WERI-Rb-1 (cell line): Measurements from ENCODE around the gene IRF3.

Source experiments
- DNase-seq: peaks from one replicate; pipeline ENCODE4 v3.0.0-alpha.2; 2020
- H3K27ac ChIP-seq: fragments of 250-450 bp; sonication (Bioruptor Pico); 2 replicates; pipeline ENCODE4 v1.5.1; 2020; ENCODE audit warnings: mild to moderate bottlenecking, moderate library complexity
- H3K27me3 ChIP-seq: fragments of 250-450 bp; sonication (Bioruptor Pico); 2 replicates; pipeline ENCODE4 v1.5.1; 2021; ENCODE audit warnings: mild to moderate bottlenecking, low read depth, moderate library complexity; ENCODE audit not compliant: insufficient read depth, severe bottlenecking
- H3K36me3 ChIP-seq: fragments of 250-450 bp; sonication (Bioruptor Pico); 2 replicates; pipeline ENCODE4 v1.5.1; 2020; ENCODE audit warnings: mild to moderate bottlenecking, moderate library complexity
- H3K4me3 ChIP-seq: 2 replicates; pipeline ENCODE4 v1.5.1; 2011; ENCODE audit warnings: low read depth, mild to moderate bottlenecking, control low read depth, low read length
- H3K9me3 ChIP-seq: fragments of 250-450 bp; sonication (Bioruptor Pico); 2 replicates; pipeline ENCODE4 v1.5.1; 2021; ENCODE audit warnings: mild to moderate bottlenecking, moderate library complexity; ENCODE audit not compliant: severe bottlenecking
- CTCF ChIP-seq: IDR thresholded peaks from 2 replicates; pipeline ENCODE4 v1.5.1; 2011; ENCODE audit warnings: low read depth, mild to moderate bottlenecking, control low read depth, inconsistent platforms, low read length

IRF3 gene

GRCh38 chr19:49641688-49642491 is 23.8 kb downstream of the IRF3 start, which contains the start of gene SCAF1:
SCAF1 (plus strand) TSS chr19:49642209; CDS start chr19:49645027, 2,818 bp downstream.
- Histone ChIP-seq H3K27me3 (no peaks in the 10 kb centered on the region), H3K4me3 (peak within 1 kb of the TSS; percentile 94), H3K27ac (peak within 1 kb of the TSS; percentile 91), H3K36me3 (peaks cover 11% of the 10 kb centered on the region), H3K9me3 (no peaks in the 10 kb centered on the region)
- TF ChIP-seq CTCF: no peak
- DNase-seq: peak; percentile 99

DNA sequence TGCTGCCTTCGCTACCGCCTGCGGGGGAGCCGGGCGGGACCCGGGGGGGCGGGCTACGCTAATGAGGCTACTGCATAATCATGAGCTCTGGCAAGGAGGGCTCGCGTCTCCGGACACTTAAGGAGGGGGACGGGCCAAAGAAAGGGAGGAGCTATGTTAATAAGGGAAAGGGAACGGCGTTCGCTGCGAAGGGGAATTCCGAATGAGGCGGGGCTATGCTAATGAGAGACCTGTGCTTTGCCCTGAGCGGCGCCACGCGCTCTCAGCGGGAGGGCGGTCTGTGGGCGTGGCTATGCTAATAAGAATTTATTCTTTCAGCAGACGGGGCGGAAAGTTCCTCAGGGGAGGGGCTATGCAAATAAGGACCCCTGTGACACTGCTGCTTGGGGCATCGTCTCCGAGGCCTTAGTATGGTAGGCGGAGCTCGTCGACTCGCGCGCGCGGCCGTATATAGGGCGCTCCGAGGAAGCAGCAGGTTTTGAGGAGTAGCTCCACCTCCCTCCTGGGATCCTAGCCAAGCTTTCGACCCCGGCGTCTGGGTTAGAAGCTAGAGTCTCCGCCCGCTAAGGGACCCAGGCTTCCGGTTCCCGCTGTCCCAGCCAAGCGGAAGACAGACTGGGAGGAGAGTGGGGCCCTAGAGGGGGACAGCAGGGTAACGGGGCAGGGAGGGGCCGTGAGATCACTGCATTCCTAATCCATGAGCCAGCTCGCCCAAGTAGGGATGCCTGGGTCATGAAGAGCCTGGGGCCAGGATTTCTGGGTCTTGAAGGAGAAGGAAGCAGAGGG is 25.4 kb downstream of the IRF3 start, which contains the start of gene RRAS:
TSS of gene RRAS (minus strand) at position 31 of the 786 bp plus-strand sequence. CDS start 45 bp downstream, outside the sequence.
- peak within 1 kb of the TSS; percentile 71 for H3K4me3 ChIP-seq
- H3K27me3 ChIP-seq: no peaks in the 10 kb centered on the region
- peak within 1 kb of the TSS; percentile 91 for H3K27ac ChIP-seq
- no peak for TF ChIP-seq CTCF
- H3K9me3 ChIP-seq: no peaks in the 10 kb centered on the region
- H3K36me3 ChIP-seq: peaks cover 5% of the 10 kb centered on the region
- DNase-seq: peak; percentile 100

GRCh38 chr19:49639401-49640112 is 26.1 kb downstream of the IRF3 start:
- peak overlapping the region; percentile 36 for H3K4me3 ChIP-seq
- DNase-seq: no peak
- no peak overlapping the region for H3K27ac ChIP-seq
- no peaks in the 10 kb centered on the region for H3K27me3 ChIP-seq
- TF ChIP-seq CTCF: no peak
- H3K36me3 ChIP-seq: no peaks in the 10 kb centered on the region
- H3K9me3 ChIP-seq: no peaks in the 10 kb centered on the region

GRCh38 chr19:49637821-49638738 is 27.6 kb downstream of the IRF3 start:
- no peaks in the 10 kb centered on the region; the same call in 1 of the 2 replicates for H3K36me3 ChIP-seq
- TF ChIP-seq CTCF: no peak
- no peaks in the 10 kb centered on the region for H3K27me3 ChIP-seq
- no peak overlapping the region for H3K4me3 ChIP-seq
- H3K27ac ChIP-seq: no peak overlapping the region
- H3K9me3 ChIP-seq: no peaks in the 10 kb centered on the region
- DNase-seq: peak; percentile 57
